Ishikawa (cell line): ENCODE data around the gene CCR8.

Experiments
- CEBPB ChIP-seq: IDR thresholded peaks from 2 replicates; pipeline ENCODE4 v1.6.1; 2012
- CREB1 ChIP-seq: IDR thresholded peaks from 2 replicates; pipeline ENCODE4 v1.6.1; 2012; ENCODE audit warnings: low read depth
- EGR1 ChIP-seq: IDR thresholded peaks from 2 replicates; pipeline ENCODE4 v1.6.1; 2012
- EP300 ChIP-seq: IDR thresholded peaks from 2 replicates; pipeline ENCODE4 v1.6.1; 2012; ENCODE audit warnings: borderline replicate concordance
- FOXM1 ChIP-seq: IDR thresholded peaks from 2 replicates; pipeline ENCODE4 v1.6.1; 2012; ENCODE audit warnings: low read depth, borderline replicate concordance
- NFIC ChIP-seq: IDR thresholded peaks from 2 replicates; pipeline ENCODE4 v1.6.1; 2012
- RAD21 ChIP-seq: IDR thresholded peaks from 2 replicates; pipeline ENCODE4 v1.6.1; 2012; ENCODE audit warnings: low read depth
- TCF12 ChIP-seq: IDR thresholded peaks from 2 replicates; pipeline ENCODE4 v1.6.1; 2012; ENCODE audit warnings: low read depth
- TEAD4 ChIP-seq: IDR thresholded peaks from 2 replicates; pipeline ENCODE4 v1.6.1; 2012
- YY1 ChIP-seq: IDR thresholded peaks from 2 replicates; pipeline ENCODE4 v1.6.1; 2012; ENCODE audit warnings: low read depth
- ZBTB7A ChIP-seq: IDR thresholded peaks from 2 replicates; pipeline ENCODE4 v1.6.1; 2012; ENCODE audit warnings: low read depth
- TF ChIP-seq, protein P1 (sequence below): IDR thresholded peaks from 2 replicates; pipeline ENCODE4 v1.6.1; 2012
- TF ChIP-seq, protein P2 (sequence below): IDR thresholded peaks from 2 replicates; pipeline ENCODE4 v1.6.1; 2012; ENCODE audit warnings: low read depth, mild to moderate bottlenecking

The CCR8 gene

DNA sequence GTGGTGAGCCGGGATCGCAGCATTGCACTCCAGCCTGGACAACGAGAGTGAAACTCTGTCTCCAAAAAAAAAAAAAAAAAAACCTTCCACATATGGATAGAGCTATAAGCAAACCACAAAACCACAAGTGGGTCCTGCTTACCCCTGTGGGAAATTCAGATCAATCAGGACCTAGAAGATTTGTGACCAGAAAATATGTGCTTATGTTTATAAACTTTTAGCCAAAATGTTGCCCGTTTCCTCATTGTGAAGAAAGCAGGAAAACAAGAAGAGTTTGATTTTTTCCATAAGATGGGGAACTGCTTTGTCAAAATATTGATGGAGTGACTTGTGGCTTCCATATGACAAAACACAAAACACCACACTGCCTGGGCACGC, 50.3 kb downstream of the CCR8 start:
- TF ChIP-seq CREB1 (no peak), YY1 (no peak), NFIC (no peak), EGR1 (no peak), ZBTB7A (no peak), FOXM1 (no peak), RAD21 (no peak)
- TF ChIP-seq, protein P1, sequence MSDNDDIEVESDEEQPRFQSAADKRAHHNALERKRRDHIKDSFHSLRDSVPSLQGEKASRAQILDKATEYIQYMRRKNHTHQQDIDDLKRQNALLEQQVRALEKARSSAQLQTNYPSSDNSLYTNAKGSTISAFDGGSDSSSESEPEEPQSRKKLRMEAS, result no peak

DNA sequence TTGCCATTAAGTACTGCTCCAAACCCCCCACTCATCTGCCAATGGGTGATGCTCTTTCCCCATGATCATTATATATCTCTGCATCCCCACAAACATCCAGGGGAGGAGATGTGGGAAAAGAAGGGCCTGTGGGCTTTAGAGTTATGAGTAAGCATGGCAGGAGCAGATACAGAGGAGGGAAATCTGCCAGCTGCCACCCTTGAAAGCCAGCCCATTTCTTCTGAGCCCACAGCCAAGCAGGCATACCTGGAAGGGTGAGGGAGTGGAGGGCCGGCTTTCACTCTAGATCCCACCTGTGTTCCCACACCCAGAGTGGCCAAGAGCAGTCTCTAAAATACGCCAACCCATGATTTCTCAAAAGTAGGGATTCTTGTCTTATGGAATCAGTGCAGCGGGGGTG, 51.9 kb downstream of the CCR8 start:
- TF ChIP-seq EP300 (no peak), EGR1 (no peak), RAD21 (no peak), CEBPB (no peak), CREB1 (no peak), ZBTB7A (no peak), YY1 (no peak), FOXM1 (no peak), TEAD4 (no peak), TCF12 (no peak)
- TF ChIP-seq, protein P2, sequence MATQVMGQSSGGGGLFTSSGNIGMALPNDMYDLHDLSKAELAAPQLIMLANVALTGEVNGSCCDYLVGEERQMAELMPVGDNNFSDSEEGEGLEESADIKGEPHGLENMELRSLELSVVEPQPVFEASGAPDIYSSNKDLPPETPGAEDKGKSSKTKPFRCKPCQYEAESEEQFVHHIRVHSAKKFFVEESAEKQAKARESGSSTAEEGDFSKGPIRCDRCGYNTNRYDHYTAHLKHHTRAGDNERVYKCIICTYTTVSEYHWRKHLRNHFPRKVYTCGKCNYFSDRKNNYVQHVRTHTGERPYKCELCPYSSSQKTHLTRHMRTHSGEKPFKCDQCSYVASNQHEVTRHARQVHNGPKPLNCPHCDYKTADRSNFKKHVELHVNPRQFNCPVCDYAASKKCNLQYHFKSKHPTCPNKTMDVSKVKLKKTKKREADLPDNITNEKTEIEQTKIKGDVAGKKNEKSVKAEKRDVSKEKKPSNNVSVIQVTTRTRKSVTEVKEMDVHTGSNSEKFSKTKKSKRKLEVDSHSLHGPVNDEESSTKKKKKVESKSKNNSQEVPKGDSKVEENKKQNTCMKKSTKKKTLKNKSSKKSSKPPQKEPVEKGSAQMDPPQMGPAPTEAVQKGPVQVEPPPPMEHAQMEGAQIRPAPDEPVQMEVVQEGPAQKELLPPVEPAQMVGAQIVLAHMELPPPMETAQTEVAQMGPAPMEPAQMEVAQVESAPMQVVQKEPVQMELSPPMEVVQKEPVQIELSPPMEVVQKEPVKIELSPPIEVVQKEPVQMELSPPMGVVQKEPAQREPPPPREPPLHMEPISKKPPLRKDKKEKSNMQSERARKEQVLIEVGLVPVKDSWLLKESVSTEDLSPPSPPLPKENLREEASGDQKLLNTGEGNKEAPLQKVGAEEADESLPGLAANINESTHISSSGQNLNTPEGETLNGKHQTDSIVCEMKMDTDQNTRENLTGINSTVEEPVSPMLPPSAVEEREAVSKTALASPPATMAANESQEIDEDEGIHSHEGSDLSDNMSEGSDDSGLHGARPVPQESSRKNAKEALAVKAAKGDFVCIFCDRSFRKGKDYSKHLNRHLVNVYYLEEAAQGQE, result no peak
